ENCODE results near the gene SEC31B.

- TF ChIP-seq POLR2A (IDR thresholded peaks at IDR 0.05), result no peak
- no peak for TF ChIP-seq CTCF (IDR thresholded peaks at IDR 0.05)
Observed at GRCh38 chr10:100508266-100508665, 11.4 kb downstream of the SEC31B start.

All from lower leg skin (tissue), 3 donors.